ENCODE measurements around the gene DIABLO.
"Not testable (repeated sequence)": the region's sequence is repeated elsewhere in the genome, so short reads cannot be mapped to it uniquely, and the experiment has no call there.

DIABLO gene

GRCh38 chr12:122197612-122197966, 28.3 kb downstream of the DIABLO start:
- in situ Hi-C loops (cut with HindIII; ENCODE audit: low pct_ligation_motif_present, low pct_unique_long_range_greater_than_20kb, low sequenced_read_pairs), result no loop called here
- DNase-seq, result no peak

- no peak for DNase-seq
- in situ Hi-C loops (cut with HindIII; ENCODE audit: low pct_ligation_motif_present, low pct_unique_long_range_greater_than_20kb, low sequenced_read_pairs), result no loop called here
These were observed 30.4 kb downstream of the DIABLO start for GRCh38 chr12:122195405-122195804.

- in situ Hi-C loops (cut with HindIII; ENCODE audit: low pct_ligation_motif_present, low pct_unique_long_range_greater_than_20kb, low sequenced_read_pairs), result no loop called here
- no peak for DNase-seq
These were observed 31.0 kb downstream of the DIABLO start for GRCh38 chr12:122194804-122195203.

GRCh38 chr12:122192441-122192840, 33.4 kb downstream of the DIABLO start:
- in situ Hi-C loops (cut with HindIII; ENCODE audit: low pct_ligation_motif_present, low pct_unique_long_range_greater_than_20kb, low sequenced_read_pairs), result no loop called here
- no peak for DNase-seq

GRCh38 chr12:122190842-122191668, 34.8 kb downstream of the DIABLO start:
- peak; percentile 82 for DNase-seq
- in situ Hi-C loops (cut with HindIII; ENCODE audit: low pct_ligation_motif_present, low pct_unique_long_range_greater_than_20kb, low sequenced_read_pairs), result no loop called here

GRCh38 chr12:122189626-122190475, 36.0 kb downstream of the DIABLO start:
- in situ Hi-C loops (cut with HindIII; ENCODE audit: low pct_ligation_motif_present, low pct_unique_long_range_greater_than_20kb, low sequenced_read_pairs), result no loop called here
- DNase-seq, result no peak

GRCh38 chr12:122187466-122187865, 38.4 kb downstream of the DIABLO start:
- DNase-seq, result no peak
- in situ Hi-C loops (cut with HindIII; ENCODE audit: low pct_ligation_motif_present, low pct_unique_long_range_greater_than_20kb, low sequenced_read_pairs), result no loop called here

GRCh38 chr12:122185494-122186082, 40.3 kb downstream of the DIABLO start:
- no peak for DNase-seq
- in situ Hi-C loops (cut with HindIII; ENCODE audit: low pct_ligation_motif_present, low pct_unique_long_range_greater_than_20kb, low sequenced_read_pairs), result no loop called here

GRCh38 chr12:122185079-122185478, 40.8 kb downstream of the DIABLO start:
- DNase-seq, result no peak
- in situ Hi-C loops (cut with HindIII; ENCODE audit: low pct_ligation_motif_present, low pct_unique_long_range_greater_than_20kb, low sequenced_read_pairs), result no loop called here

GRCh38 chr12:122184517-122184916, 41.3 kb downstream of the DIABLO start:
- no peak for DNase-seq
- in situ Hi-C loops (cut with HindIII; ENCODE audit: low pct_ligation_motif_present, low pct_unique_long_range_greater_than_20kb, low sequenced_read_pairs), result no loop called here

GRCh38 chr12:122183588-122183940, 42.3 kb downstream of the DIABLO start:
- no peak for DNase-seq
- in situ Hi-C loops (cut with HindIII; ENCODE audit: low pct_ligation_motif_present, low pct_unique_long_range_greater_than_20kb, low sequenced_read_pairs), result no loop called here

GRCh38 chr12:122182887-122183587, 42.8 kb downstream of the DIABLO start, which contains the start of gene LRRC43:
TSS of gene LRRC43 (plus strand) at chr12:122183123. CDS start at chr12:122183145, 22 bp downstream.
- in situ Hi-C loops (cut with HindIII; ENCODE audit: low pct_ligation_motif_present, low pct_unique_long_range_greater_than_20kb, low sequenced_read_pairs), result no loop called here
- no peak for DNase-seq

- DNase-seq; in situ Hi-C loops (cut with HindIII; ENCODE audit: low pct_ligation_motif_present, low pct_unique_long_range_greater_than_20kb, low sequenced_read_pairs): not testable (repeated sequence)
These were observed 49.4 kb downstream of the DIABLO start for GRCh38 chr12:122176473-122176872.

- in situ Hi-C loops (cut with HindIII; ENCODE audit: low pct_ligation_motif_present, low pct_unique_long_range_greater_than_20kb, low sequenced_read_pairs), result no loop called here
- DNase-seq, result no peak
These were observed 51.6 kb downstream of the DIABLO start, which contains the start of gene IL31 for GRCh38 chr12:122174155-122174845. TSS of gene IL31 (minus strand) at chr12:122174221. CDS start at chr12:122174172, 49 bp downstream.

GRCh38 chr12:122172262-122172939, 53.5 kb downstream of the DIABLO start:
- in situ Hi-C loops (cut with HindIII; ENCODE audit: low pct_ligation_motif_present, low pct_unique_long_range_greater_than_20kb, low sequenced_read_pairs), result no loop called here
- DNase-seq, result no peak

- DNase-seq, result no peak
- in situ Hi-C loops (cut with HindIII; ENCODE audit: low pct_ligation_motif_present, low pct_unique_long_range_greater_than_20kb, low sequenced_read_pairs), result no loop called here
These were observed 54.5 kb downstream of the DIABLO start for GRCh38 chr12:122171399-122171798.

- in situ Hi-C loops (cut with HindIII; ENCODE audit: low pct_ligation_motif_present, low pct_unique_long_range_greater_than_20kb, low sequenced_read_pairs), result no loop called here
- no peak for DNase-seq
These were observed 57.4 kb downstream of the DIABLO start for GRCh38 chr12:122168492-122168891.

All from ACHN (cell line).